SU-DHL-6 (cell line): Measurements from ENCODE around the gene C1GALT1.

Experiments
- H2AFZ ChIP-seq: fragments of 200-600 bp; sonication (generic); 2 replicates; pipeline ENCODE4 v1.6.1; 2014; ENCODE audit warnings: low read depth, mild to moderate bottlenecking, moderate library complexity, mixed read lengths, antibody characterized with exemption, low read length; ENCODE audit not compliant: severe bottlenecking
- H3F3A ChIP-seq: fragments of 200-600 bp; shearing (Covaris generic); 2 replicates; pipeline ENCODE4 v1.6.0; 2016; ENCODE audit warnings: antibody characterized with exemption, mild to moderate bottlenecking; ENCODE audit not compliant: insufficient read depth
- H3K27ac ChIP-seq: fragments of 200-600 bp; sonication (generic); 2 replicates; pipeline ENCODE4 v1.5.1; 2016; ENCODE audit warnings: low read depth, mild to moderate bottlenecking, low read length, moderate library complexity, mixed read lengths
- H3K27me3 ChIP-seq: fragments of 200-600 bp; sonication (generic), shearing (Covaris generic); 2 replicates; pipeline ENCODE4 v1.6.0; 2014; ENCODE audit warnings: mild to moderate bottlenecking, low read length
- H3K36me3 ChIP-seq: fragments of 200-600 bp; sonication (generic); 2 replicates; pipeline ENCODE4 v1.6.1; 2014; ENCODE audit warnings: mild to moderate bottlenecking, low read length, mixed read lengths
- H3K4me2 ChIP-seq: fragments of 300-600, 200-600 bp; shearing (Covaris generic), sonication (generic); 2 replicates; pipeline ENCODE4 v1.6.0; 2014; ENCODE audit warnings: low read length, low read depth, mild to moderate bottlenecking; ENCODE audit not compliant: poor library complexity, severe bottlenecking
- H3K4me3 ChIP-seq: fragments of 200-600 bp; sonication (generic); 2 replicates; pipeline ENCODE4 v1.5.1; 2014; ENCODE audit warnings: antibody characterized with exemption, low read length, mild to moderate bottlenecking, mixed read lengths; ENCODE audit not compliant: insufficient read depth, poor library complexity, severe bottlenecking
- H3K79me2 ChIP-seq: fragments of 200-600 bp; sonication (generic); 2 replicates; pipeline ENCODE4 v1.6.1; 2014; ENCODE audit warnings: mild to moderate bottlenecking, low read length, moderate library complexity; ENCODE audit not compliant: insufficient read depth
- H3K9ac ChIP-seq: fragments of 200-600 bp; sonication (generic); 2 replicates; pipeline ENCODE4 v1.7.0; 2014; ENCODE audit warnings: mild to moderate bottlenecking, low read length
- H3K9me2 ChIP-seq: fragments of 200-600 bp; sonication (generic); replicated peaks from 2 replicates; pipeline ENCODE4 v1.6.1; 2014; ENCODE audit warnings: low read length; ENCODE audit not compliant: insufficient read depth
- H3K9me3 ChIP-seq: fragments of 200-600 bp; sonication (generic); 2 replicates; pipeline ENCODE4 v1.6.1; 2014; ENCODE audit warnings: low read length, mixed read lengths; ENCODE audit not compliant: insufficient read depth
- H4K20me1 ChIP-seq: fragments of 200-600 bp; sonication (generic); 2 replicates; pipeline ENCODE4 v1.6.1; 2014; ENCODE audit warnings: low read depth, mild to moderate bottlenecking, antibody characterized with exemption, low read length, moderate library complexity, mixed read lengths
- EZH2phosphoT487 ChIP-seq: fragments of 200-600 bp; sonication (generic), shearing (Covaris generic); conservative IDR thresholded peaks from 2 replicates; pipeline ENCODE4 v1.6.1; 2018; ENCODE audit warnings: mild to moderate bottlenecking, antibody characterized with exemption, low read length, moderate library complexity, mixed read lengths
- TF ChIP-seq, protein P1 (sequence below): fragments of 200-600 bp; sonication (generic); IDR thresholded peaks from one replicate; pipeline ENCODE4 v1.5.1; 2017; ENCODE audit warnings: antibody characterized with exemption, mild to moderate bottlenecking, low read length, moderate library complexity; ENCODE audit not compliant: insufficient read depth, poor library complexity, severe bottlenecking

C1GALT1 gene

DNA sequence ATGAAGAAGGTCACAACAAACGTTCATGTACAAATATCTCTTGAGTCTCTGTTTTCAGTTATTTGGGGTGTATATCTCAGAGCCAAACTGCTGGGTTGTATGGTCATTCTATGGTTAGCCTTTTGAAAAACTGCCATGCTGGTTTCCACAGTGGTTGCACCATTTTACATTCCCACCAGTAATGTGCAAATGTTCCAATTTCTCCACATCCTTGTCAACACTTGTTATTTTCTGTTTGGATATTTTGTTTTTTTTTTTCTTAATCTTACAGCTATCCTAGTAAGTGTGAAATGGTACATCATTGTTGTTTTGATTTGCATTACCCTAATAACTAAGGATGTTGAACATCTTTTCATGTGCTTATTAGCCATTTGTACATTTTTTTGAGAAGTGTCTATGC, 13.0 kb upstream of the C1GALT1 start:
- TF ChIP-seq, protein P1, sequence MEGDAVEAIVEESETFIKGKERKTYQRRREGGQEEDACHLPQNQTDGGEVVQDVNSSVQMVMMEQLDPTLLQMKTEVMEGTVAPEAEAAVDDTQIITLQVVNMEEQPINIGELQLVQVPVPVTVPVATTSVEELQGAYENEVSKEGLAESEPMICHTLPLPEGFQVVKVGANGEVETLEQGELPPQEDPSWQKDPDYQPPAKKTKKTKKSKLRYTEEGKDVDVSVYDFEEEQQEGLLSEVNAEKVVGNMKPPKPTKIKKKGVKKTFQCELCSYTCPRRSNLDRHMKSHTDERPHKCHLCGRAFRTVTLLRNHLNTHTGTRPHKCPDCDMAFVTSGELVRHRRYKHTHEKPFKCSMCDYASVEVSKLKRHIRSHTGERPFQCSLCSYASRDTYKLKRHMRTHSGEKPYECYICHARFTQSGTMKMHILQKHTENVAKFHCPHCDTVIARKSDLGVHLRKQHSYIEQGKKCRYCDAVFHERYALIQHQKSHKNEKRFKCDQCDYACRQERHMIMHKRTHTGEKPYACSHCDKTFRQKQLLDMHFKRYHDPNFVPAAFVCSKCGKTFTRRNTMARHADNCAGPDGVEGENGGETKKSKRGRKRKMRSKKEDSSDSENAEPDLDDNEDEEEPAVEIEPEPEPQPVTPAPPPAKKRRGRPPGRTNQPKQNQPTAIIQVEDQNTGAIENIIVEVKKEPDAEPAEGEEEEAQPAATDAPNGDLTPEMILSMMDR = no peak
- no peak for TF ChIP-seq EZH2phosphoT487
- peaks cover 8% of the 10 kb centered on the region; the same call in 1 of the 2 replicates for H3K9me3 ChIP-seq
- H3K9me2 ChIP-seq = no peaks in the 10 kb centered on the region
- no peak overlapping the region for H2AFZ ChIP-seq
- H3F3A ChIP-seq = no peaks in the 10 kb centered on the region
- peaks cover 20% of the 10 kb centered on the region for H3K79me2 ChIP-seq
- H3K9ac ChIP-seq = no peak overlapping the region
- peaks cover 27% of the 10 kb centered on the region for H3K36me3 ChIP-seq
- H3K4me3 ChIP-seq = no peak overlapping the region
- no peak overlapping the region for H3K4me2 ChIP-seq
- H4K20me1 ChIP-seq = no peaks in the 10 kb centered on the region
- no peaks in the 10 kb centered on the region for H3K27me3 ChIP-seq
- no peak overlapping the region for H3K27ac ChIP-seq

DNA sequence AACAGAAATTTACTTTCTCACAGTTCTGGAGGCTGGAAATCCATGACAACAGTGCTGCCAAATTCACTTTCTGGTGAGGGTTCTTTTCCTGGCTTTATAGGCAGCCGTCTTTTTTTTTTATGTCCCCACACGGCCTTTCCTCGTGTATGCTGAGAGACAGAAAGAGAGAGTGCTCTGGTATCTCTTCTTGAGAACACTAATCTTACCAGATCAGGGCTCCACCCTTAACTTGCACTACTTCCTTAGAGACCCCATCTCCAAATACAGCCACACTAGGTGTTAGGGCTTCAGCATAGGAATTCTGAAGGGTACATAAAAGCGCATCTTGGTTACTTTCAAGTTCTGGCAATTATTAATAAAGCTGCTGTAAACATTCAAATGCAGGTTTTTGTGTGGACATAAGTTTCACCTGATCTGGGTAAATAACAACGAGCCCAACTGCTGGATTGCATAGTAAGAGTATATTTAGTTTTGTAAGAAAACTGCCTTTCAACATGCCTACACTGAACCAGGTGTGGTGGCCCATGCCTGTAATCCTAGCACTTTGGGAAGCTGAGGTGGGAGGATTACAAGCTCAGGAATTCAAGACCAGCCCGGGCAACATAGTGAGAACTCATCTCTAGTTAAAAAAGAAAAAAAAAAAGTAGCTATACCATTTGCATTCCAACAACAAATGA, 8.2 kb upstream of the C1GALT1 start:
- no peaks in the 10 kb centered on the region for H4K20me1 ChIP-seq
- TF ChIP-seq, protein P1 = no peak
- no peak for TF ChIP-seq EZH2phosphoT487
- no peak overlapping the region for H3K9ac ChIP-seq
- H3K27me3 ChIP-seq = no peaks in the 10 kb centered on the region
- no peak overlapping the region for H3K4me2 ChIP-seq
- H3K27ac ChIP-seq = no peak overlapping the region
- H2AFZ ChIP-seq = no peak overlapping the region
- H3K79me2 ChIP-seq = peaks cover 28% of the 10 kb centered on the region
- no peak overlapping the region for H3K4me3 ChIP-seq
- peaks cover 24% of the 10 kb centered on the region for H3K36me3 ChIP-seq
- peaks cover 8% of the 10 kb centered on the region; the same call in 1 of the 2 replicates for H3K9me3 ChIP-seq
- no peaks in the 10 kb centered on the region for H3F3A ChIP-seq
- H3K9me2 ChIP-seq = no peaks in the 10 kb centered on the region

DNA sequence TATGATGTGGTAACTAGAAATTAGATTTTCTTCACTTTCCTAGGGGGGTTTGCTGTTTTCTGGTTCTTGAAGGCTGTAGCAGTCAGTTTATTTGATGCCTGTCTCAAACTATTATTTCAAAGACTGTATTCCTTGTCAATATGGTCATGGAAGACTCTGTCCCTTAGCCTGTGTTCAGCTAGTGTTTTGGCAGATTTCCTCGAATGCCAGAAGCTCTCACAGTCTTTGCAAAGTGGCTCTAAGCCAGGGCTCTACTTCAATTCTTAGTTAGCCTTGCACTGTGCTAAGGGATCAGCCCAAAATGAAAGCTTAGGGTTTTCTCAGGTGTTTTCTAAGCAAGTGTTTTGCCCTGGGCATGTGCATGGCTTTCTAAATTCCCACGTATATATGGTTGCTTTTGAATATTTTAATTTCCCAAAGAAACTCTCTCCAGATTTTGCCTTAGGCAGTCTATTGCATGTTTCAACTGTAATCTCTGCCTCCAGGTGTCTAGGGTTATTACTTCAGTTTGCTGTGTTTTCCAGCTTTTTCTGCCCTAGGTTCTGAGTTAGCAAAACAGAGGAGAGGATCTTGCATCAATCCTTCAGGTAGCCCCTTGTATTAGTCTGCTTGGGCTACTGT, 7.2 kb upstream of the C1GALT1 start:
- H3K79me2 ChIP-seq = peaks cover 28% of the 10 kb centered on the region
- no peaks in the 10 kb centered on the region for H3K27me3 ChIP-seq
- H3F3A ChIP-seq = peaks cover 6% of the 10 kb centered on the region; the same call in 1 of the 2 replicates
- no peak overlapping the region for H3K9ac ChIP-seq
- peaks cover 8% of the 10 kb centered on the region; the same call in 1 of the 2 replicates for H3K9me3 ChIP-seq
- no peak overlapping the region for H3K4me2 ChIP-seq
- no peak overlapping the region for H3K27ac ChIP-seq
- no peak overlapping the region for H3K4me3 ChIP-seq
- no peaks in the 10 kb centered on the region for H3K9me2 ChIP-seq
- H4K20me1 ChIP-seq = no peaks in the 10 kb centered on the region
- TF ChIP-seq EZH2phosphoT487 = no peak
- TF ChIP-seq, protein P1 = no peak
- H3K36me3 ChIP-seq = peaks cover 19% of the 10 kb centered on the region
- H2AFZ ChIP-seq = no peak overlapping the region
